Measurements from ENCODE around the gene CDPF1. TPM values are rescaled to one million over a fixed set of nuclear protein-coding genes. Genes with fewer than 3 reads are reported as not detected.
A peak's percentile ranks its signal among the peaks of the same experiment; 100 is the strongest.

Gene CDPF1
- total RNA-seq, 1 donor from 2014 or later, result 11.1 TPM

- Mint-ChIP-seq H3K4me1 (peaks cover 39% of the 10 kb centered on the region), H3K27ac (ENCODE audit: unreplicated experiment) (no peak overlapping the region), H3K9me3 (no peaks in the 10 kb centered on the region), H3K36me3 (ENCODE audit: low read depth) (peaks cover 9% of the 10 kb centered on the region), H3K4me3 (peak overlapping the region; percentile 88), H3K27me3 (ENCODE audit: low read depth) (no peaks in the 10 kb centered on the region)
- TF ChIP-seq, protein P1, sequence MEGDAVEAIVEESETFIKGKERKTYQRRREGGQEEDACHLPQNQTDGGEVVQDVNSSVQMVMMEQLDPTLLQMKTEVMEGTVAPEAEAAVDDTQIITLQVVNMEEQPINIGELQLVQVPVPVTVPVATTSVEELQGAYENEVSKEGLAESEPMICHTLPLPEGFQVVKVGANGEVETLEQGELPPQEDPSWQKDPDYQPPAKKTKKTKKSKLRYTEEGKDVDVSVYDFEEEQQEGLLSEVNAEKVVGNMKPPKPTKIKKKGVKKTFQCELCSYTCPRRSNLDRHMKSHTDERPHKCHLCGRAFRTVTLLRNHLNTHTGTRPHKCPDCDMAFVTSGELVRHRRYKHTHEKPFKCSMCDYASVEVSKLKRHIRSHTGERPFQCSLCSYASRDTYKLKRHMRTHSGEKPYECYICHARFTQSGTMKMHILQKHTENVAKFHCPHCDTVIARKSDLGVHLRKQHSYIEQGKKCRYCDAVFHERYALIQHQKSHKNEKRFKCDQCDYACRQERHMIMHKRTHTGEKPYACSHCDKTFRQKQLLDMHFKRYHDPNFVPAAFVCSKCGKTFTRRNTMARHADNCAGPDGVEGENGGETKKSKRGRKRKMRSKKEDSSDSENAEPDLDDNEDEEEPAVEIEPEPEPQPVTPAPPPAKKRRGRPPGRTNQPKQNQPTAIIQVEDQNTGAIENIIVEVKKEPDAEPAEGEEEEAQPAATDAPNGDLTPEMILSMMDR (conservative IDR thresholded peaks at IDR 0.05), result no peak
- no peak for DNase-seq (ENCODE audit: low read depth, low spot score)
These were observed 45.3 kb upstream of the CDPF1 start for GRCh38 chr22:46295277-46295971.

GRCh38 chr22:46294784-46295183 is 44.7 kb upstream of the CDPF1 start:
- peaks cover 8% of the 10 kb centered on the region for H3K36me3 Mint-ChIP-seq (ENCODE audit: low read depth)
- no peaks in the 10 kb centered on the region for H3K9me3 Mint-ChIP-seq
- no peak for DNase-seq (ENCODE audit: low read depth, low spot score)
- peaks cover 37% of the 10 kb centered on the region for H3K4me1 Mint-ChIP-seq
- TF ChIP-seq, protein P1 (conservative IDR thresholded peaks at IDR 0.05), result no peak
- H3K4me3 Mint-ChIP-seq, result peak overlapping the region; percentile 81
- no peaks in the 10 kb centered on the region for H3K27me3 Mint-ChIP-seq (ENCODE audit: low read depth)
- no peak overlapping the region for H3K27ac Mint-ChIP-seq (ENCODE audit: unreplicated experiment)

- peak overlapping the region; percentile 27 for H3K27ac Mint-ChIP-seq (ENCODE audit: unreplicated experiment)
- no peak for DNase-seq (ENCODE audit: low read depth, low spot score)
- peaks cover 28% of the 10 kb centered on the region for H3K4me1 Mint-ChIP-seq
- H3K36me3 Mint-ChIP-seq (ENCODE audit: low read depth), result peaks cover 7% of the 10 kb centered on the region
- peak overlapping the region; percentile 27 for H3K4me3 Mint-ChIP-seq
- H3K9me3 Mint-ChIP-seq, result no peaks in the 10 kb centered on the region
- no peaks in the 10 kb centered on the region for H3K27me3 Mint-ChIP-seq (ENCODE audit: low read depth)
- TF ChIP-seq, protein P1 (conservative IDR thresholded peaks at IDR 0.05), result no peak
These were observed 43.6 kb upstream of the CDPF1 start for GRCh38 chr22:46293577-46294260.

- Mint-ChIP-seq H3K4me1 (peaks cover 22% of the 10 kb centered on the region), H3K4me3 (peak overlapping the region; percentile 15), H3K36me3 (ENCODE audit: low read depth) (peaks cover 6% of the 10 kb centered on the region), H3K27ac (ENCODE audit: unreplicated experiment) (no peak overlapping the region), H3K27me3 (ENCODE audit: low read depth) (no peaks in the 10 kb centered on the region), H3K9me3 (no peaks in the 10 kb centered on the region)
- no peak for DNase-seq (ENCODE audit: low read depth, low spot score)
- TF ChIP-seq, protein P1 (conservative IDR thresholded peaks at IDR 0.05), result no peak
These were observed 42.6 kb upstream of the CDPF1 start for GRCh38 chr22:46292732-46293131.

DNA sequence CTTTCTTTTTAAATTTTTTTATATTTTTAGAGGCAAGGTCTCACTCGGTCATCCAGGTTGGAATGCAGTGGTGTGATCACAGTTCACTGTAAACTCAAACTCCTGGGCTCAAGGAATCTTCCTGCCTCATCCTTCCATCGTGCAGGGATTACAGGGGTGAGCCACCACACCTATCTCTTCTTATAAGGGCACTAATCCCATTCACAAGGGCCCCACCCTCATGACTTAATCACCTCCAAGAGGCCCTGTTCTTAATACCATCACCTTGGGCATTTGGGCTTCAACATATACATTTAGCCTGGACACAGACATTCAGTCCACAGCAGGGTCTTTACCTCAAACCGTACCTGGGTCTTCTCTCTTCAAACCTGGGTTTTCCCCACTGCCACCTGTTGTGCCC is 42.1 kb upstream of the CDPF1 start:
- no peak for DNase-seq (ENCODE audit: low read depth, low spot score)
- peaks cover 6% of the 10 kb centered on the region for H3K36me3 Mint-ChIP-seq (ENCODE audit: low read depth)

More for the DNA sequence above, 42.1 kb upstream of the CDPF1 start:
- Mint-ChIP-seq H3K27me3 (ENCODE audit: low read depth) (no peaks in the 10 kb centered on the region), H3K9me3 (no peaks in the 10 kb centered on the region), H3K27ac (ENCODE audit: unreplicated experiment) (no peak overlapping the region), H3K4me3 (no peak overlapping the region), H3K4me1 (peaks cover 17% of the 10 kb centered on the region)
- TF ChIP-seq, protein P1 (conservative IDR thresholded peaks at IDR 0.05), result no peak
